ENCODE data around the gene GCGR. TPM values are rescaled to one million over a fixed set of nuclear protein-coding genes. Genes with fewer than 3 reads are reported as not detected.

The GCGR gene
- total and polyA plus RNA-seq, 2 experiments from 2014 or later, result 0.17 to 0.23 TPM

DNA sequence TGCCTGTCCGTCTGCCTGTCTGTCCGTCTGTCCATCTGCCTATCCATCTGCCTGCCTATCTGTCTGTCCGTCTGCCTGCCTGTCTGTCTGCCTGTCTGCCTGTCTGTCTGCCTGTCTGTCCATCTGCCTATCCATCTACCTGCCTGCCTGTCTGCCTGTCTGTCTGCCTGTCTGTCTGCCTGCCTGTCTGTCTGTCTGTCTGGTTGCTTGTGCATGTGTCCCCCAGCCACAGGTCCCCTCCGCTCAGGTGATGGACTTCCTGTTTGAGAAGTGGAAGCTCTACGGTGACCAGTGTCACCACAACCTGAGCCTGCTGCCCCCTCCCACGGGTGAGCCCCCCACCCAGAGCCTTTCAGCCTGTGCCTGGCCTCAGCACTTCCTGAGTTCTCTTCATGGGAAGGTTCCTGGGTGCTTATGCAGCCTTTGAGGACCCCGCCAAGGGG is 5.6 kb downstream of the GCGR start:
- no peaks in the 10 kb centered on the region for H3K36me3 ChIP-seq (ENCODE audit: insufficient read depth)
- ATAC-seq (no peak), DNase-seq (ENCODE audit: low spot score) (no peak)
- no peaks in the 10 kb centered on the region for H3F3A ChIP-seq (replicated peaks; ENCODE audit: low read depth)
- Mint-ChIP-seq H3K9me3 (peaks cover 4% of the 10 kb centered on the region), H3K27me3 (ENCODE audit: insufficient read depth, low read depth, poor library complexity) (peaks cover 36% of the 10 kb centered on the region), H3K4me1 (no peaks in the 10 kb centered on the region), H3K36me3 (ENCODE audit: low read depth) (no peaks in the 10 kb centered on the region; the same call in 2 of the 3 replicates), H3K4me3 (no peak overlapping the region), H3K27ac (no peak overlapping the region; the same call in 1 of the 2 replicates)
- no peak overlapping the region for H3K4me3 ChIP-seq
- no peaks in the 10 kb centered on the region; the same call in 1 of the 2 replicates for H3K4me1 ChIP-seq (ENCODE audit: insufficient read depth)
- no peak overlapping the region for H3K4me2 ChIP-seq
- no peaks in the 10 kb centered on the region for H3K9me2 ChIP-seq (ENCODE audit: insufficient read depth)
- H4K20me1 ChIP-seq (replicated peaks; ENCODE audit: insufficient read depth), result no peaks in the 10 kb centered on the region
- H3K79me2 ChIP-seq (replicated peaks; ENCODE audit: insufficient read depth), result no peaks in the 10 kb centered on the region
- H3K27me3 ChIP-seq (ENCODE audit: insufficient read depth), result peaks cover 19% of the 10 kb centered on the region
- no peak overlapping the region for H3K27ac ChIP-seq (ENCODE audit: low read depth)
- TF ChIP-seq EZH2 (IDR thresholded peaks at IDR 0.05; ENCODE audit: low read depth, unreplicated experiment), result no peak
- no peak for TF ChIP-seq POLR2AphosphoS5 (IDR thresholded peaks at IDR 0.05; ENCODE audit: low read depth)
- TF ChIP-seq, protein P1, sequence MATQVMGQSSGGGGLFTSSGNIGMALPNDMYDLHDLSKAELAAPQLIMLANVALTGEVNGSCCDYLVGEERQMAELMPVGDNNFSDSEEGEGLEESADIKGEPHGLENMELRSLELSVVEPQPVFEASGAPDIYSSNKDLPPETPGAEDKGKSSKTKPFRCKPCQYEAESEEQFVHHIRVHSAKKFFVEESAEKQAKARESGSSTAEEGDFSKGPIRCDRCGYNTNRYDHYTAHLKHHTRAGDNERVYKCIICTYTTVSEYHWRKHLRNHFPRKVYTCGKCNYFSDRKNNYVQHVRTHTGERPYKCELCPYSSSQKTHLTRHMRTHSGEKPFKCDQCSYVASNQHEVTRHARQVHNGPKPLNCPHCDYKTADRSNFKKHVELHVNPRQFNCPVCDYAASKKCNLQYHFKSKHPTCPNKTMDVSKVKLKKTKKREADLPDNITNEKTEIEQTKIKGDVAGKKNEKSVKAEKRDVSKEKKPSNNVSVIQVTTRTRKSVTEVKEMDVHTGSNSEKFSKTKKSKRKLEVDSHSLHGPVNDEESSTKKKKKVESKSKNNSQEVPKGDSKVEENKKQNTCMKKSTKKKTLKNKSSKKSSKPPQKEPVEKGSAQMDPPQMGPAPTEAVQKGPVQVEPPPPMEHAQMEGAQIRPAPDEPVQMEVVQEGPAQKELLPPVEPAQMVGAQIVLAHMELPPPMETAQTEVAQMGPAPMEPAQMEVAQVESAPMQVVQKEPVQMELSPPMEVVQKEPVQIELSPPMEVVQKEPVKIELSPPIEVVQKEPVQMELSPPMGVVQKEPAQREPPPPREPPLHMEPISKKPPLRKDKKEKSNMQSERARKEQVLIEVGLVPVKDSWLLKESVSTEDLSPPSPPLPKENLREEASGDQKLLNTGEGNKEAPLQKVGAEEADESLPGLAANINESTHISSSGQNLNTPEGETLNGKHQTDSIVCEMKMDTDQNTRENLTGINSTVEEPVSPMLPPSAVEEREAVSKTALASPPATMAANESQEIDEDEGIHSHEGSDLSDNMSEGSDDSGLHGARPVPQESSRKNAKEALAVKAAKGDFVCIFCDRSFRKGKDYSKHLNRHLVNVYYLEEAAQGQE (IDR thresholded peaks at IDR 0.05; ENCODE audit: unreplicated experiment), result no peak
- TF ChIP-seq JUNB (IDR thresholded peaks at IDR 0.05; ENCODE audit: unreplicated experiment), result no peak
- TF ChIP-seq ZNF331 (CRISPR knock-in tag; IDR thresholded peaks at IDR 0.05; ENCODE audit: low read depth), result no peak
- TF ChIP-seq, protein P2, sequence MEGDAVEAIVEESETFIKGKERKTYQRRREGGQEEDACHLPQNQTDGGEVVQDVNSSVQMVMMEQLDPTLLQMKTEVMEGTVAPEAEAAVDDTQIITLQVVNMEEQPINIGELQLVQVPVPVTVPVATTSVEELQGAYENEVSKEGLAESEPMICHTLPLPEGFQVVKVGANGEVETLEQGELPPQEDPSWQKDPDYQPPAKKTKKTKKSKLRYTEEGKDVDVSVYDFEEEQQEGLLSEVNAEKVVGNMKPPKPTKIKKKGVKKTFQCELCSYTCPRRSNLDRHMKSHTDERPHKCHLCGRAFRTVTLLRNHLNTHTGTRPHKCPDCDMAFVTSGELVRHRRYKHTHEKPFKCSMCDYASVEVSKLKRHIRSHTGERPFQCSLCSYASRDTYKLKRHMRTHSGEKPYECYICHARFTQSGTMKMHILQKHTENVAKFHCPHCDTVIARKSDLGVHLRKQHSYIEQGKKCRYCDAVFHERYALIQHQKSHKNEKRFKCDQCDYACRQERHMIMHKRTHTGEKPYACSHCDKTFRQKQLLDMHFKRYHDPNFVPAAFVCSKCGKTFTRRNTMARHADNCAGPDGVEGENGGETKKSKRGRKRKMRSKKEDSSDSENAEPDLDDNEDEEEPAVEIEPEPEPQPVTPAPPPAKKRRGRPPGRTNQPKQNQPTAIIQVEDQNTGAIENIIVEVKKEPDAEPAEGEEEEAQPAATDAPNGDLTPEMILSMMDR (conservative IDR thresholded peaks at IDR 0.05; ENCODE audit: low read depth in 2 of 2), result no peak
- TF ChIP-seq, protein P3, sequence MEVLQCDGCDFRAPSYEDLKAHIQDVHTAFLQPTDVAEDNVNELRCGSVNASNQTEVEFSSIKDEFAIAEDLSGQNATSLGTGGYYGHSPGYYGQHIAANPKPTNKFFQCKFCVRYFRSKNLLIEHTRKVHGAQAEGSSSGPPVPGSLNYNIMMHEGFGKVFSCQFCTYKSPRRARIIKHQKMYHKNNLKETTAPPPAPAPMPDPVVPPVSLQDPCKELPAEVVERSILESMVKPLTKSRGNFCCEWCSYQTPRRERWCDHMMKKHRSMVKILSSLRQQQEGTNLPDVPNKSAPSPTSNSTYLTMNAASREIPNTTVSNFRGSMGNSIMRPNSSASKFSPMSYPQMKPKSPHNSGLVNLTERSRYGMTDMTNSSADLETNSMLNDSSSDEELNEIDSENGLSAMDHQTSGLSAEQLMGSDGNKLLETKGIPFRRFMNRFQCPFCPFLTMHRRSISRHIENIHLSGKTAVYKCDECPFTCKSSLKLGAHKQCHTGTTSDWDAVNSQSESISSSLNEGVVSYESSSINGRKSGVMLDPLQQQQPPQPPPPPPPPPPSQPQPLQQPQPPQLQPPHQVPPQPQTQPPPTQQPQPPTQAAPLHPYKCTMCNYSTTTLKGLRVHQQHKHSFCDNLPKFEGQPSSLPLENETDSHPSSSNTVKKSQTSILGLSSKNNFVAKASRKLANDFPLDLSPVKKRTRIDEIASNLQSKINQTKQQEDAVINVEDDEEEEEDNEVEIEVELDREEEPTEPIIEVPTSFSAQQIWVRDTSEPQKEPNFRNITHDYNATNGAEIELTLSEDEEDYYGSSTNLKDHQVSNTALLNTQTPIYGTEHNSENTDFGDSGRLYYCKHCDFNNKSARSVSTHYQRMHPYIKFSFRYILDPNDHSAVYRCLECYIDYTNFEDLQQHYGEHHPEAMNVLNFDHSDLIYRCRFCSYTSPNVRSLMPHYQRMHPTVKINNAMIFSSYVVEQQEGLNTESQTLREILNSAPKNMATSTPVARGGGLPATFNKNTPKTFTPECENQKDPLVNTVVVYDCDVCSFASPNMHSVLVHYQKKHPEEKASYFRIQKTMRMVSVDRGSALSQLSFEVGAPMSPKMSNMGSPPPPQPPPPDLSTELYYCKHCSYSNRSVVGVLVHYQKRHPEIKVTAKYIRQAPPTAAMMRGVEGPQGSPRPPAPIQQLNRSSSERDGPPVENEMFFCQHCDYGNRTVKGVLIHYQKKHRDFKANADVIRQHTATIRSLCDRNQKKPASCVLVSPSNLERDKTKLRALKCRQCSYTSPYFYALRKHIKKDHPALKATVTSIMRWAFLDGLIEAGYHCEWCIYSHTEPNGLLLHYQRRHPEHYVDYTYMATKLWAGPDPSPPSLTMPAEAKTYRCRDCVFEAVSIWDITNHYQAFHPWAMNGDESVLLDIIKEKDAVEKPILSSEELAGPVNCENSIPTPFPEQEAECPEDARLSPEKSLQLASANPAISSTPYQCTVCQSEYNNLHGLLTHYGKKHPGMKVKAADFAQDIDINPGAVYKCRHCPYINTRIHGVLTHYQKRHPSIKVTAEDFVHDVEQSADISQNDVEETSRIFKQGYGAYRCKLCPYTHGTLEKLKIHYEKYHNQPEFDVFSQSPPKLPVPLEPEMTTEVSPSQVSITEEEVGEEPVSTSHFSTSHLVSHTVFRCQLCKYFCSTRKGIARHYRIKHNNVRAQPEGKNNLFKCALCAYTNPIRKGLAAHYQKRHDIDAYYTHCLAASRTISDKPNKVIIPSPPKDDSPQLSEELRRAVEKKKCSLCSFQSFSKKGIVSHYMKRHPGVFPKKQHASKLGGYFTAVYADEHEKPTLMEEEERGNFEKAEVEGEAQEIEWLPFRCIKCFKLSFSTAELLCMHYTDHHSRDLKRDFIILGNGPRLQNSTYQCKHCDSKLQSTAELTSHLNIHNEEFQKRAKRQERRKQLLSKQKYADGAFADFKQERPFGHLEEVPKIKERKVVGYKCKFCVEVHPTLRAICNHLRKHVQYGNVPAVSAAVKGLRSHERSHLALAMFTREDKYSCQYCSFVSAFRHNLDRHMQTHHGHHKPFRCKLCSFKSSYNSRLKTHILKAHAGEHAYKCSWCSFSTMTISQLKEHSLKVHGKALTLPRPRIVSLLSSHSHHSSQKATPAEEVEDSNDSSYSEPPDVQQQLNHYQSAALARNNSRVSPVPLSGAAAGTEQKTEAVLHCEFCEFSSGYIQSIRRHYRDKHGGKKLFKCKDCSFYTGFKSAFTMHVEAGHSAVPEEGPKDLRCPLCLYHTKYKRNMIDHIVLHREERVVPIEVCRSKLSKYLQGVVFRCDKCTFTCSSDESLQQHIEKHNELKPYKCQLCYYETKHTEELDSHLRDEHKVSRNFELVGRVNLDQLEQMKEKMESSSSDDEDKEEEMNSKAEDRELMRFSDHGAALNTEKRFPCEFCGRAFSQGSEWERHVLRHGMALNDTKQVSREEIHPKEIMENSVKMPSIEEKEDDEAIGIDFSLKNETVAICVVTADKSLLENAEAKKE (CRISPR knock-in tag; IDR thresholded peaks at IDR 0.05), result no peak
- TF ChIP-seq ZNF114 (CRISPR knock-in tag; IDR thresholded peaks at IDR 0.05), result no peak
- TF ChIP-seq, protein P4, sequence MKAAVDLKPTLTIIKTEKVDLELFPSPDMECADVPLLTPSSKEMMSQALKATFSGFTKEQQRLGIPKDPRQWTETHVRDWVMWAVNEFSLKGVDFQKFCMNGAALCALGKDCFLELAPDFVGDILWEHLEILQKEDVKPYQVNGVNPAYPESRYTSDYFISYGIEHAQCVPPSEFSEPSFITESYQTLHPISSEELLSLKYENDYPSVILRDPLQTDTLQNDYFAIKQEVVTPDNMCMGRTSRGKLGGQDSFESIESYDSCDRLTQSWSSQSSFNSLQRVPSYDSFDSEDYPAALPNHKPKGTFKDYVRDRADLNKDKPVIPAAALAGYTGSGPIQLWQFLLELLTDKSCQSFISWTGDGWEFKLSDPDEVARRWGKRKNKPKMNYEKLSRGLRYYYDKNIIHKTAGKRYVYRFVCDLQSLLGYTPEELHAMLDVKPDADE (IDR thresholded peaks at IDR 0.05), result no peak
- TF ChIP-seq CREB1 (CRISPR knock-in tag; IDR thresholded peaks at IDR 0.05; ENCODE audit: low read depth), result no peak
- TF ChIP-seq STAT1 (IDR thresholded peaks at IDR 0.05; ENCODE audit: unreplicated experiment), result no peak
- TF ChIP-seq EZH2phosphoT487 (IDR thresholded peaks at IDR 0.05; ENCODE audit: unreplicated experiment), result no peak
- no peak for TF ChIP-seq NANOG (IDR thresholded peaks at IDR 0.05; ENCODE audit: borderline replicate concordance)
- no peak overlapping the region for H2AFZ ChIP-seq

Measured in GM23338 (cell line).